IMR-90 (cell line): ENCODE data around the gene C6orf58. TPM values are rescaled to one million over a fixed set of nuclear protein-coding genes. Genes with fewer than 3 reads are reported as not detected.

Source experiments
- ATAC-seq: fragments of 200-7000 bp; cut with Tn5 transposase; 2 replicates; pipeline ENCODE4 v1.9.1; 2020; ENCODE audit warnings: low read depth, mild to moderate bottlenecking, moderate library complexity
- BruUV-seq: library from RNA; stranded (reverse); fragments of 400-500 nt; replicated peaks from 2 replicates; lab custom pipeline; 2021; lab: Mats Ljungman, UMichigan
- CTCF ChIA-PET: fragments of 300-600 bp; formaldehyde crosslinking; extraction: SDS; loops from one replicate; lab custom pipeline; 2021; ENCODE audit warnings: antibody characterized with exemption; lab: Yijun Ruan, JAX
- POLR2A ChIA-PET: fragments of 300-600 bp; sonication (Branson Sonifier 250); formaldehyde crosslinking; loops from one replicate; lab custom pipeline; 2022; ENCODE audit warnings: antibody characterized with exemption; ENCODE audit not compliant: unreplicated experiment; lab: Charles Lee
- DNase-seq: peaks from one replicate; pipeline ENCODE4 v3.0.0; 2013
- H2AFZ ChIP-seq: replicated peaks from 2 replicates; pipeline ENCODE3; 2013; ENCODE audit warnings: low read length, mild to moderate bottlenecking; ENCODE audit not compliant: poor library complexity
- H2AK5ac ChIP-seq: 2 replicates; pipeline ENCODE4 v1.6.1; 2013; ENCODE audit warnings: low read depth, low read length, inconsistent platforms
- H2AK9ac ChIP-seq: replicated peaks from 2 replicates; pipeline ENCODE3; 2013; ENCODE audit warnings: mild to moderate bottlenecking, low read depth, low read length, moderate library complexity; ENCODE audit not compliant: poor library complexity
- H2BK120ac ChIP-seq: 2 replicates; pipeline ENCODE4 v1.6.1; 2013; ENCODE audit warnings: low read depth, low read length, inconsistent platforms
- H2BK15ac ChIP-seq: 3 replicates; pipeline ENCODE4 v1.6.1; 2013; ENCODE audit warnings: low read depth, low read length, inconsistent platforms
- H2BK20ac ChIP-seq: 2 replicates; pipeline ENCODE4 v1.6.1; 2013; ENCODE audit warnings: low read depth, mild to moderate bottlenecking, inconsistent platforms, low read length, moderate library complexity
- H2BK5ac ChIP-seq: 2 replicates; pipeline ENCODE4 v1.6.1; 2013; ENCODE audit warnings: mild to moderate bottlenecking, low read depth, low read length, inconsistent platforms; ENCODE audit not compliant: poor library complexity, severe bottlenecking
- H3K14ac ChIP-seq: replicated peaks from 2 replicates; pipeline ENCODE4 v1.6.1; 2013; ENCODE audit warnings: low read depth, low read length, inconsistent platforms
- H3K18ac ChIP-seq: 2 replicates; pipeline ENCODE4 v1.6.1; 2013; ENCODE audit warnings: low read depth, low read length, control low read depth
- H3K23ac ChIP-seq: 2 replicates; pipeline ENCODE4 v1.6.1; 2013; ENCODE audit warnings: low read depth, low read length, inconsistent platforms
- H3K27ac ChIP-seq: 2 replicates; pipeline ENCODE4 v1.5.1; 2013; ENCODE audit warnings: mild to moderate bottlenecking, control low read depth, low read length; ENCODE audit not compliant: insufficient read depth
- H3K27me3 ChIP-seq: 2 replicates; pipeline ENCODE4 v1.6.1; 2013; ENCODE audit warnings: low read length; ENCODE audit not compliant: control insufficient read depth, insufficient read depth
- H3K36me3 ChIP-seq: 2 replicates; pipeline ENCODE4 v1.6.1; 2013; ENCODE audit warnings: low read length, mixed read lengths; ENCODE audit not compliant: control insufficient read depth, insufficient read depth
- H3K4ac ChIP-seq: 2 replicates; pipeline ENCODE4 v1.6.1; 2013; ENCODE audit warnings: low read depth, low read length, inconsistent platforms
- H3K4me1 ChIP-seq: 2 replicates; pipeline ENCODE4 v1.6.1; 2013; ENCODE audit warnings: low read length, mixed read lengths; ENCODE audit not compliant: control insufficient read depth, insufficient read depth
- H3K4me2 ChIP-seq: 2 replicates; pipeline ENCODE4 v1.6.1; 2013; ENCODE audit warnings: low read depth, mild to moderate bottlenecking, control low read depth, low read length, moderate library complexity
- H3K4me3 ChIP-seq: 2 replicates; pipeline ENCODE4 v1.5.1; 2013; ENCODE audit warnings: low read depth, mild to moderate bottlenecking, control low read depth, low read length, moderate library complexity; ENCODE audit not compliant: insufficient read depth
- H3K56ac ChIP-seq: 2 replicates; pipeline ENCODE4 v1.6.1; 2013; ENCODE audit warnings: low read length, inconsistent platforms; ENCODE audit not compliant: insufficient read depth; ENCODE audit errors: extremely low read depth
- H3K79me1 ChIP-seq, 2 experiments: 2 replicates each; pipeline ENCODE4 v1.6.1; 2013; ENCODE audit warnings: low read length in 2 of 2, inconsistent platforms in 1 of 2, low read depth in 1 of 2
- H3K9ac ChIP-seq: 2 replicates; pipeline ENCODE4 v1.6.1; 2013; ENCODE audit warnings: low read depth, low read length, control low read depth
- H3K9me1 ChIP-seq: 2 replicates; pipeline ENCODE4 v1.6.1; 2013; ENCODE audit warnings: low read length, inconsistent platforms; ENCODE audit not compliant: insufficient read depth
- H3K9me3 ChIP-seq: 2 replicates; pipeline ENCODE4 v1.6.1; 2013; ENCODE audit warnings: low read length; ENCODE audit not compliant: control insufficient read depth, insufficient read depth
- H4K20me1 ChIP-seq: 2 replicates; pipeline ENCODE4 v1.6.1; 2013; ENCODE audit warnings: low read length, inconsistent platforms; ENCODE audit not compliant: insufficient read depth
- H4K5ac ChIP-seq: 2 replicates; pipeline ENCODE4 v1.6.1; 2013; ENCODE audit warnings: mild to moderate bottlenecking, low read depth, low read length, control low read depth
- H4K8ac ChIP-seq, 2 experiments: 2 replicates each; pipeline ENCODE4 v1.6.1; 2013; ENCODE audit warnings: low read depth in 2 of 2, low read length in 2 of 2, control low read depth in 1 of 2, inconsistent platforms in 1 of 2
- H4K91ac ChIP-seq: 2 replicates; pipeline ENCODE4 v1.6.1; 2013; ENCODE audit warnings: low read depth, low read length, inconsistent platforms; ENCODE audit not compliant: insufficient read depth
- CEBPB ChIP-seq: IDR thresholded peaks from 2 replicates; pipeline ENCODE4 v1.6.1; 2012; ENCODE audit warnings: low read depth, low read length, improper control_type of control experiment
- MAZ ChIP-seq: IDR thresholded peaks from 2 replicates; pipeline ENCODE4 v1.6.1; 2012; ENCODE audit warnings: low read depth, mild to moderate bottlenecking, low read length, improper control_type of control experiment, moderate library complexity, borderline replicate concordance
- RAD21 ChIP-seq: IDR thresholded peaks from 2 replicates; pipeline ENCODE4 v1.6.1; 2012; ENCODE audit warnings: low read length, improper control_type of control experiment
- RCOR1 ChIP-seq: IDR thresholded peaks from 2 replicates; pipeline ENCODE4 v1.6.1; 2012; ENCODE audit warnings: mild to moderate bottlenecking, low read length, improper control_type of control experiment; ENCODE audit not compliant: insufficient replicate concordance
- SMC3 ChIP-seq: fragments of 150-350 bp; IDR thresholded peaks from 2 replicates; pipeline ENCODE4 v1.6.1; 2016; ENCODE audit warnings: low read depth, mild to moderate bottlenecking, antibody characterized with exemption, low read length, moderate library complexity
- WGBS, 2 experiments: methylation state at CpG; one replicate each; pipeline versions ENCODE4 v1.1.5 to v1.1.7; 2013; ENCODE audit warnings: missing lambda C conversion rate in 2 of 2; ENCODE audit not compliant: insufficient read length in 1 of 2; ENCODE audit errors: extremely low coverage in 2 of 2; 5-methylcytosine and 5-hydroxymethylcytosine counted together
- dilution Hi-C: fragments of 300-500 bp; cut with HindIII; formaldehyde crosslinking; loops from one replicate; pipeline ENCODE4 v1.14.3; 2018; ENCODE audit warnings: low sequenced_read_pairs; ENCODE audit not compliant: unreplicated experiment
- in situ Hi-C: fragments of 300-500 bp; cut with MboI; formaldehyde crosslinking; loops from 3 replicates; pipeline ENCODE4 v1.14.3; 2019; ENCODE audit warnings: low sequenced_read_pairs, inconsistent platforms, mixed read lengths
- intact Hi-C: fragments of 100-400 bp; cut with micrococcal nuclease; formaldehyde crosslinking; loops from 2 replicates; pipeline ENCODE4 v1.10.0; 2022
- polyA plus RNA-seq, 3 experiments: library from polyadenylated mRNA; depleted of rRNA; stranded (reverse); fragments of >200 nt; gene quantifications; 2 replicates each; pipeline ENCODE4 v1.2.3, GENCODE V29; 2012; ENCODE audit warnings: low replicate concordance in 1 of 3
- total RNA-seq: library from RNA; depleted of rRNA; stranded (reverse); fragments of >200 nt; gene quantifications from 2 replicates; pipeline ENCODE4 v1.2.3, GENCODE V29; 2012
- TF ChIP-seq, protein P1 (sequence below): fragments of 150-350 bp; IDR thresholded peaks from 2 replicates; pipeline ENCODE4 v1.6.1; 2017; ENCODE audit warnings: mild to moderate bottlenecking, antibody characterized with exemption, low read length, low read depth
- TF ChIP-seq, protein P2 (sequence below): conservative IDR thresholded peaks from 2 replicates; pipeline ENCODE4 v1.5.1; 2012; ENCODE audit warnings: mild to moderate bottlenecking, low read depth, low read length, improper control_type of control experiment

Gene C6orf58
- total and polyA plus RNA-seq, 2 of the 4 experiments (the other 2 are of a cell fraction) = 0.09 TPM; not detected in 1

DNA sequence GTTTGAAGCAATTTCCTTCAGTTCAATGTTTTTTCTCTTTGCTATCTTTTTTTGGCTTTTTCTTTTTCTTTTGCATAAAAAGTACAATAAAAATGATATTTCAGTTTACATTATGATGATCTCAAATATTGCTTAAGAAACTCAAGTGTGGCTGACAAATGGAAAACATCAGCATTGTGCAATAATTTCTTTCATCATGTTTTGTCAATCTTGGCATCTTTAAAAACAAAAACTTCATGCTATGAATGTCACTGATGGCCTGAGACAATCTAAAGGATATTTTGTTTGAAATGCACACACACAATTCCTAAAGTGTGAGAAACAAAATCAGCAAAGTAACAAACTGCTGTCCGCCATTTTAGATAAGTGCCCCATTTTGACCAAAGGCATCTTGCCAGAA, 44.0 kb upstream of the C6orf58 start:
- no peak overlapping the region for H2BK5ac ChIP-seq
- ChIA-PET POLR2A (no interaction called here), CTCF (interaction anchor here (1.9 kb wide), 1 partner anchor 17 kb away, joined by 5 read pairs; no protein-coding TSS in a partner anchor)
- no TSS peak for BruUV-seq
- H2AK9ac ChIP-seq = no peak overlapping the region
- TF ChIP-seq SMC3 = no peak
- TF ChIP-seq, protein P1, sequence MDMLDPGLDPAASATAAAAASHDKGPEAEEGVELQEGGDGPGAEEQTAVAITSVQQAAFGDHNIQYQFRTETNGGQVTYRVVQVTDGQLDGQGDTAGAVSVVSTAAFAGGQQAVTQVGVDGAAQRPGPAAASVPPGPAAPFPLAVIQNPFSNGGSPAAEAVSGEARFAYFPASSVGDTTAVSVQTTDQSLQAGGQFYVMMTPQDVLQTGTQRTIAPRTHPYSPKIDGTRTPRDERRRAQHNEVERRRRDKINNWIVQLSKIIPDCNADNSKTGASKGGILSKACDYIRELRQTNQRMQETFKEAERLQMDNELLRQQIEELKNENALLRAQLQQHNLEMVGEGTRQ = no peak
- TF ChIP-seq MAZ = no peak
- TF ChIP-seq CEBPB = peak; percentile 82
- TF ChIP-seq RCOR1 = no peak
- TF ChIP-seq RAD21 = no peak
- TF ChIP-seq, protein P2, sequence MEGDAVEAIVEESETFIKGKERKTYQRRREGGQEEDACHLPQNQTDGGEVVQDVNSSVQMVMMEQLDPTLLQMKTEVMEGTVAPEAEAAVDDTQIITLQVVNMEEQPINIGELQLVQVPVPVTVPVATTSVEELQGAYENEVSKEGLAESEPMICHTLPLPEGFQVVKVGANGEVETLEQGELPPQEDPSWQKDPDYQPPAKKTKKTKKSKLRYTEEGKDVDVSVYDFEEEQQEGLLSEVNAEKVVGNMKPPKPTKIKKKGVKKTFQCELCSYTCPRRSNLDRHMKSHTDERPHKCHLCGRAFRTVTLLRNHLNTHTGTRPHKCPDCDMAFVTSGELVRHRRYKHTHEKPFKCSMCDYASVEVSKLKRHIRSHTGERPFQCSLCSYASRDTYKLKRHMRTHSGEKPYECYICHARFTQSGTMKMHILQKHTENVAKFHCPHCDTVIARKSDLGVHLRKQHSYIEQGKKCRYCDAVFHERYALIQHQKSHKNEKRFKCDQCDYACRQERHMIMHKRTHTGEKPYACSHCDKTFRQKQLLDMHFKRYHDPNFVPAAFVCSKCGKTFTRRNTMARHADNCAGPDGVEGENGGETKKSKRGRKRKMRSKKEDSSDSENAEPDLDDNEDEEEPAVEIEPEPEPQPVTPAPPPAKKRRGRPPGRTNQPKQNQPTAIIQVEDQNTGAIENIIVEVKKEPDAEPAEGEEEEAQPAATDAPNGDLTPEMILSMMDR = no peak
- H2BK20ac ChIP-seq = no peak overlapping the region
- no peaks in the 10 kb centered on the region for H3K36me3 ChIP-seq
- H3K27ac ChIP-seq = no peak overlapping the region
- WGBS, 2 experiments = no CpG with 5 or more reads among the region's 1 CpG
- no peak overlapping the region for H3K18ac ChIP-seq
- H3K9me1 ChIP-seq = no peaks in the 10 kb centered on the region
- ATAC-seq (no peak), DNase-seq (no peak)
- no peak overlapping the region for H2AK5ac ChIP-seq
- H3K4me2 ChIP-seq = no peak overlapping the region
- peaks cover 2% of the 10 kb centered on the region; the same call in 1 of the 2 replicates for H3K27me3 ChIP-seq
- H4K20me1 ChIP-seq = no peaks in the 10 kb centered on the region
- dilution Hi-C loops (no loop called here), intact Hi-C loops (loop anchor here (10.0 kb wide), 2 partner anchors 328 to 728 kb away; no protein-coding TSS in a partner anchor), in situ Hi-C loops (no loop called here)
- H3K9me3 ChIP-seq = no peaks in the 10 kb centered on the region
- H2BK15ac ChIP-seq = no peak overlapping the region
- no peak overlapping the region for H2AFZ ChIP-seq
- no peaks in the 10 kb centered on the region for H3K4me1 ChIP-seq
- H4K8ac ChIP-seq = no peak overlapping the region
- no peaks in the 10 kb centered on the region for H3K79me1 ChIP-seq
- H3K14ac ChIP-seq = no peak overlapping the region
- no peak overlapping the region for H4K91ac ChIP-seq
- H4K5ac ChIP-seq = no peak overlapping the region
- no peak overlapping the region for H3K9ac ChIP-seq
- H3K23ac ChIP-seq = no peak overlapping the region
- no peak overlapping the region for H3K56ac ChIP-seq
- no peak overlapping the region for H3K4me3 ChIP-seq
- no peak overlapping the region for H2BK120ac ChIP-seq
- no peak overlapping the region for H3K4ac ChIP-seq
